ENCODE data around the gene KLHL4. TPM values are rescaled to one million over a fixed set of nuclear protein-coding genes. Genes with fewer than 3 reads are reported as not detected.

KLHL4 gene
- total and polyA plus RNA-seq, 9 of the 15 experiments (the other 6 are each of a cell fraction or from before 2014, with no cell fraction given): 0.04 to 0.16 (median 0.06) TPM; not detected in 1

GRCh38 chrX:87468941-87469340 lies 48.7 kb upstream of the KLHL4 start (continued):
- TF ChIP-seq BRCA1 (IDR thresholded peaks at IDR 0.05): no peak
- TF ChIP-seq BRCA1 (CRISPR knock-in tag; IDR thresholded peaks at IDR 0.05): no peak
- TF ChIP-seq ATF4 (CRISPR knock-in tag; IDR thresholded peaks at IDR 0.05): no peak
- TF ChIP-seq ZNF143 (CRISPR knock-in tag; IDR thresholded peaks at IDR 0.05): no peak
- TF ChIP-seq LEF1 (IDR thresholded peaks at IDR 0.05): no peak
- TF ChIP-seq FOSL1 (tag; conservative IDR thresholded peaks at IDR 0.05): no peak
- TF ChIP-seq CBFA2T2 (conservative IDR thresholded peaks at IDR 0.05): peak; percentile 44
- TF ChIP-seq FOXP4 (CRISPR knock-in tag; IDR thresholded peaks at IDR 0.05; ENCODE audit: borderline replicate concordance): no peak
- TF ChIP-seq IFI16 (CRISPR knock-in tag; IDR thresholded peaks at IDR 0.05): no peak
- no peak for TF ChIP-seq TSC22D4 (tag; IDR thresholded peaks at IDR 0.05)
- TF ChIP-seq MLLT1 (IDR thresholded peaks at IDR 0.05): no peak
- no peak for TF ChIP-seq ZNF318 (IDR thresholded peaks at IDR 0.05; ENCODE audit: borderline replicate concordance in 1 of 2, low read depth in 1 of 2)
- no peak for TF ChIP-seq KLF1 (tag; IDR thresholded peaks at IDR 0.05)
- no peak for TF ChIP-seq TRIM25 (IDR thresholded peaks at IDR 0.05; ENCODE audit: borderline replicate concordance)
- TF ChIP-seq SOX6 (IDR thresholded peaks at IDR 0.05): peak; percentile 72; the same call in 1 of the 2 replicates

Data from K562 (cell line).